GM21390 (cell line): ENCODE data around the gene NHEJ1.

Experiments used
- ATAC-seq: cut with Tn5 transposase; IDR thresholded peaks from one replicate; pipeline ENCODE4 v1.9.1; 2021; ENCODE audit not compliant: unreplicated experiment

NHEJ1 gene

DNA sequence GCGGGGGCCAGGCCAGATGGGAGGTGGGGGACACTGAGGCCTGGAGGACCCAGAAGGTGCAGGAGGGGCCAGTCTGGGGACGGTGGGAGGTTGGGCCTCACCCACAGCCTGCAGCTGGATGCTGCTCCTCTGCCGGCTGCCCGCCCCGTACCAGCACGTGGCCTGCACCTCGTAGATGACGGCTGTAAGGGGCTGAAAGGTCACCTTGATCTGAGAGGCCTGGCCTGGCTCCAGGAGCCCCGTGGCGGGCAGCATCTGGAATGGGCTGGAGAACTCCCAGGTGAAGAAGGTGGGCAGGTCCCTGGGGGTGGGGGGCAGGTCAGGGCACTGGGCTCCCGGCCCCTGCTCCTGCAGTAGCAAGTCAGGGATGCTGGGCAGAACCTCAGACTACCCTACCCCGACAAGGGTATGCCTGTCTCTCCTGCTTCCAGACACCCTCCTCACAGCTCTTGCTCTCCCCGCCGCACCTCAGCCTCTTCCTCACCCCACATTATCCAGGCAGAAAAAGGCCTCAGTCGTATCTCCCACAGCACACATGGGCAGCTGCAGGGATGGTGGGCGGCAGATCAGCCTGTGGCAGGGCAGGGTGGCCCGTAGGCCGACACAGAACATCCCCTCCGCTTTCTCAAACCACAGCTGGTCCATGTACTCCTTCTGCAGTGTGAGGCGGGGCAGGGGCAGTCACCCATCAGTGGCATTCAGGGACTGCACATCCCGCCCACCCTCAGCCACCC lies 129.4 kb downstream of the NHEJ1 start:
- ATAC-seq, result no peak

DNA sequence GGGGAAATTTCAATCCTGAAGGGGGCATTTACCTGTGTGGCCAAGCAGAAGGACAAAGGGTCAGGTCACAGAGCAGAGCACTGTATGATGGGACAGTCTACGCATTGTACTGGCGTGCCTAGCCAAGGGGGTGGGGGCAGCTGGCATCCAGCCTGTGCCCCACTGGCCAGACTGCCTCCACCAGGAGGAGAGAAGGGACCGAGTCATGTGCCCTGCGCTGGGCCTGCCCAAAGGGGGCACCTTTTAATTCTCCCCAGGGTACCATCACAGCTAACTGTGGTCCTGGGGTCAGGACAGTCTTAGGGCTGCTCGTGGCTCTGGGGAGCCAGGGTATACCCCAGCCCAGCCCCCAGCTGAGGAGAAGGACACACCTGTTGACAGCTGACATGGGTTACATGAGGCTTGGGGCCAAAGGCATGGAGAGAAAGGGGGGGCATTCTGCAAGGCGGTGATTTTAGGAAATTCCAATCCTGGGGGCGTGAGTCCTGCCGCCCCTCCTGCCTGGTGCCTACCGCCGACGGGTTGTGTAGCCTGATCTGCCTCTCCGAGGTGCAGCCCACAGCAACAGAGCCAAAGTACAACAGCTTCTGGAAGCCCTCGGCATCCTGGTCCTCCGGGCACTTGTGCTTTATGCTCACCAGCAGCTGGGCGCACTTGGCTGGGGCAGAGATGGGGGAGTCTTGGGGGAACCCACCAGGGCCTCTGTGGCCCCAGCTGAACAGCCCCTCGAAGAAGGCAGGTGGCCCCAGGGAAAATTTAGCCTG lies 130.3 kb downstream of the NHEJ1 start:
- no peak for ATAC-seq

DNA sequence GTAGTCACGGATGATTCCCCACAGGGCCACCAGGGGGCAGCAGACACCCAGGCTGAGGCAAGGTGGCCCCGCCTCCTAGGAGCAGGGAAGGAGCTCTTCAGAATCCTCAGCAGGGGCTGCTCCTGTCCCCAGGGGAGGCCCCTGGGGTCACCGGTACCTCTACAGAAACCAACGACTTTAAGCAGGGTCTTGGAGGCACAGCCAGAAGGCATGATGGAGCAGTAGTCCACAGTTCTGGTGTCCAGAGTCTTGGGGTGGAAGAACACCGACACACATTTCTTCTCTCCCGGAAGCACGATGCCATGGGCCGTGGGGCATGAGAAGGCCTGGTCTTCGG lies 130.8 kb downstream of the NHEJ1 start:
- ATAC-seq, result no peak

DNA sequence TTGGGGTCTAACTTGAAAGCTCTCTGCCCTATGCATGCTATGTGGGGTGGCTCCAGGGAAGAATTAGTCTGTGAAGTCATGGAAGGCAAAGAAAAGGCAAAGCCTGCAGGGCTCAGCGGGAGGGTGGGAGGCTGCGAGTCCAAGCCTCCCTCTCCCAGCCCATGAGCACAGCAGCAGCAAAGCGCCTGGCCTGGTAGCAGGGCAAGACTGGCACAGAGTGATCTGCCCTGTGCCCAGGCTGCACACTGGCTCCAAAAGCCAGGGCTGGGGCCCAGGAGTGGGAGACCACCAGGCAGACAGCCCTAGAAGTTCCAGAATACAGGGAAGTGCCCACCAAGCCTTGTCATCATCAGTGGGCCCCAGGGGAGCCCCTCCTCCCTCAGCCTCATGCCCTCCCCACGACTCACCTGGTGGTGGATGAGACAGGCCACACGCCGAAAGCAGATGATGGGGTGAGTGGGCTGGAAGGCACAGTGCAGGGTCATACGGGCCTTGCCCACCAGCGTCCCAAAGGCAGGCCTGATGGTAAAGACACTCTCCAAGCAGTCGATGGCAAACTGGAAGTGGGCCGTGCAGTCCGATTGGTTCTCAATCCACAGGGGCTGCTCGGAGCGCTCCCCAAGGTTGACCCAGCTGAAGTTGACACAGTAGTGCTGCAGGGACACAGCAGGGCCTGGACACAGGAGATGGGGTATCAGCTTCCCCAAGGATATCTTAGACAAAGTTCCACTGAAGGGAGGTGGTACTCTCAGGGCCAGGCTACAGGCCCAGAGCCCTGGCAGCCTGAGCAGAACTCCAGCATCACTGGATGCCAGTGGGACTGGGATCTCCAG lies 131.4 kb downstream of the NHEJ1 start:
- no peak for ATAC-seq

DNA sequence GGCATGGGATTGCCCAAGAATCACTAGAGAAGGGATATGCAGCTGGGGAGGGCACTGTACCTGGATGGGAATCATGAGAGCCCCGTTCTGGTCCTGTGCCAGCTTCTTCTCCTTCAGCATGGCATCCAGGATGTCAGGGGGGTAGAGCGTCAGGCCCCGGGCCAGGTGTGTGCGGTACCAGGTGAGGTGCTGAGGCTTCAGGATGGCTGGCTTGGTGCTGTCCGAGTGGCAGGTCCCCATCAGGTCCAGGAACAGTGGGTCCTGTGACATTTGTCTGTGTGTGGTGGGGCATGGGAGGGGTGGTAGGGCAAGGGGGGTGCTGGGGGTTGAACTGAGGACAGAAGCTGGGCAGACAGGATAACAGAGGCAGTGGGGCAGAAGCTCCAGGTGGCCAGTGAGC lies 132.5 kb downstream of the NHEJ1 start:
- ATAC-seq, result no peak

DNA sequence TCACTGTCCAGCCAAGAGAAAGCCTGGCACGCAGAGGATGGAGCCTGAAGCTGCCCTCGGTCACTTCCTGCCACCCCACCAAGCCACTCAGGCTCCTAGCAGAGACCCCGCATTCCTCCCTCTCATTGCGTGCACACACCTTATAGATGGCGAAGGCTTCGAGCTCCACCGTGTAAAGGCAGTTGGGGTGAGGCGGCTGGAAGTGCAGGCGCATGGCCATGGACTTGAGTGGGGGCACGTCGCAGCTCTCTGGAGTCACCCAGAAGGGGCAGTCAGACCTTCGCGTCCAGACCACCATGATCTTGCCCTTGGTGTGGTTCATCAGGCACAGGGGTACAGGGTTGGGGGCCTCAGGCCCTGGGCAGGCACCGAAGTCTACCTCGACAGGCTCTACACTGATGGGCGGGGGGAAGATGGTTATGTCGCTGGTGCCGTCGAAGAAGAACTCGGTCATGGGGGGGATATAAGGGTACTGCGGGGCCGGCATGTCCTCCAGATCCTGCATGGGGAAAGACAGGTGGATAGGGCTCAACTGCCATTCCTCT lies 133.0 kb downstream of the NHEJ1 start:
- ATAC-seq, result no peak

DNA sequence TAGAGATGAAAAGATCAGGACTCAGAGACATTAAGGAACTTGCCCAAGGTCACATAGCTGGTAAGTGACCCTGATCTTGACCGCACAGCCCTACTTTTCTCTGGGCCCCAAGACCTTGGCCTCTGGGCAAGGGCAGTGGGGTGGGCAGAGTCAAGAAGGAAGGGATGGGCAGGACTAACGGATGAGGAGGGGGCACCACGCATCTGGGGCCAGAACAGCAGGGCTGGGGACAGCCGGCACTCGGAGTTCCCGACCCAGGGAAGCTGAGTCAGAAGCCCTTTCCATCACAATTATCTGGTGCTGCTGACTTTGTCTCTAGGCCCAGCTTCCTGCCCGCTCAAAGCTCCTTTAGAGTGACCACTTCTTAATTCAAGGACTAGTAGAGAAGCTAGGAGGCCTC lies 133.7 kb downstream of the NHEJ1 start:
- no peak for ATAC-seq

DNA sequence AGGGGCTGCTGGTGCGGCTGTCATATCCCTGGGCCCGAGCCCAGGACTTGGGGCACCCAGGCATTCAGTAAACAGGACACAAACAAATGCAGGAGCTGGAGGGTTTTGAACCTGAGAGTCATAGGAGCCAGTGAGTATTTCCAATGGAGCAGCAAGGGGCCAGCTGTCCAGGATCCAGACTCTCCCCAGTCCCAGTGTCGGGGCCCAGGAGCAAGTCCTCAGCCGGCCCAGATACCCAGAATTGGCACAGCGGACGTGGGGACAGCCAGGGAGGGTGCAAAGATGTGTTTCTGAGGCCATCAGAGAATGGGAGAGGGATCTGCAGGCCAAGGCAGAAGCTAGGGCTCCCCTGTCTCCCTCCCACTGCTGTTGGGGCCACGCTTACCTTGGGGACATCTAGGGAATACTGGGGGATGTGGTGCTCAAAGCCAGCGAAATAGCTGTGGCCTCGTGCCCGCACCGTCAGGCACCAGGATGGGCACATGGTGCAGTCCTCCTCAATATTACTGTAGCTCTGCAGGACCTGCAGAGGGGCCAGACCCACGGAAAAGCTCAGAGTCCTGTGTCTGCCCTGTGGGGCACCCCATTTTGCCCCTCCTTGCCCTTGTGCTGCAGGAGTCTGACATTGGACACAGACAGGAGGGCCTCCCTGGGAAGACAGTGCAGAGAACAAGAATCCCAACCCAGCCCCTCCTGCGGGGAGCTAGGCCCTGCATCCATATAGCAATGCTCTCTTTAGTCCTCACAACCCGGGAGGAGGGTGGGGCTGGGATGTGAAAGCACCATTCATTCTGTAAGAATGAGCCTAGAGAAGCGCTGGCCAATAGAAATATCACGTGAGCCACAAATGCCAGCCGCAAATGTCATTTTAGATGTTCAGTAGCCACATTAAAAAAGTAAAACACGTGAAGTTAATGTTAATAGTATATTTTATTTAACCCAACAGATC lies 134.7 kb downstream of the NHEJ1 start:
- ATAC-seq, result no peak
